Stimulated activated CD4-positive, alpha-beta T cell treated with anti-CD3 and anti-CD28 coated beads, Interleukin-4, amount 100 ng/mL, for 48 hours (primary cell): ENCODE measurements around the gene IFITM2.
A peak's percentile ranks its signal among the peaks of the same experiment; 100 is the strongest.
"Not testable (repeated sequence)": the region's sequence is repeated elsewhere in the genome, so short reads cannot be mapped to it uniquely, and the experiment has no call there.

Experiments used
- DNase-seq, 2 donors: peaks; one replicate each; pipeline ENCODE4 v3.0.0-alpha.2; 2020; ENCODE audit warnings: low read depth in 2 of 2

IFITM2 gene

DNA sequence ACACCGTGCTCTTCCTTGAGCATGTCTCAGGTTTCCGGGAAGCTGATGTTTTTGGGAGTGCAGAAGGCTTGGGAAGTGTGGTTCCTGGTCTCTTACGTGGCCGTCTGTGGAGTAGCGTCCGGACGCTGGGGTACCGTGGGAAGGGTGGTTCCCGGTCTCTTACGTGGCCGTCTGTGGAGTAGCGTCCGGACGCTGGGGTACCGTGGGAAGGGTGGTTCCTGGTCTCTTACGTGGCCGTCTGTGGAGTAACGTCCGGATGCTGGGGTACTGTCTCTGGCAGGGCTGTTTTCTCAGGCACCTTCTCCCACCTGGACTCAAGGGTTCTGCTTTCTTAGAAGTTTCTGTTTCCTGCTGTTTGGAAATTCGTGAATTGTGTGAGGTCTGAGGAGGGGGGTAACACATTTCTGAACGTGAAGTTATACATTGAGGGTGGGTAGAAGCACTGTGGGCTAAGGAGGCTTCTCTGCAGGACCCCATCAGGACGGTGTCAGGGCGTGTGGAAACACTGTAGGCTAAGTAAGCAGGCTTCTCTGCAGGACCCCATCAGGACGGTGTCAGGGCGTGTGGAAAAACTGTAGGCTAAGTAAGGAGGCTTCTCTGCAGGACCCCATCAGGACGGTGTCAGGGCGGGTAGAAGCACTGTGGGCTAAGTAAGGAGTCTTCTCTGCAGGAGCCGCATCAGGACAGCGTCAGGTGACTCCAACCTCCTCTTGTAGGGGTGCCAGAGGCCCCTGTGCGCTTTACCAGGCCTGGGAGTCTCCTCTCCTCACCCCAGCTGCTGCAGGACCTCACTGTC, 18.4 kb downstream of the IFITM2 start:
- DNase-seq = no peak

DNA sequence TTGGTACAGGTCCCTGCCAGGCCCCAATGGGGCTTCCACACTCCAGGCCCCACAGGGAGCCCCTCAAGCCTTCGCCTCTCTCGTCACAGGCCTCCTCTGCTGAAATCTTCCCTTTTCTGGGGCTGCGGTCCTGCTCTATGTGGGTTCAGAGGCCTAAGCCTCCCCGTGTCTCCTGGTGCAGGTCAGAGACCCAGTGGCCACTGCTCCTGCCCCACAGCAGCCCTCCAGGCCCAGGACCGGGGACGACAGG, 18.9 kb downstream of the IFITM2 start:
- DNase-seq = no peak

DNA sequence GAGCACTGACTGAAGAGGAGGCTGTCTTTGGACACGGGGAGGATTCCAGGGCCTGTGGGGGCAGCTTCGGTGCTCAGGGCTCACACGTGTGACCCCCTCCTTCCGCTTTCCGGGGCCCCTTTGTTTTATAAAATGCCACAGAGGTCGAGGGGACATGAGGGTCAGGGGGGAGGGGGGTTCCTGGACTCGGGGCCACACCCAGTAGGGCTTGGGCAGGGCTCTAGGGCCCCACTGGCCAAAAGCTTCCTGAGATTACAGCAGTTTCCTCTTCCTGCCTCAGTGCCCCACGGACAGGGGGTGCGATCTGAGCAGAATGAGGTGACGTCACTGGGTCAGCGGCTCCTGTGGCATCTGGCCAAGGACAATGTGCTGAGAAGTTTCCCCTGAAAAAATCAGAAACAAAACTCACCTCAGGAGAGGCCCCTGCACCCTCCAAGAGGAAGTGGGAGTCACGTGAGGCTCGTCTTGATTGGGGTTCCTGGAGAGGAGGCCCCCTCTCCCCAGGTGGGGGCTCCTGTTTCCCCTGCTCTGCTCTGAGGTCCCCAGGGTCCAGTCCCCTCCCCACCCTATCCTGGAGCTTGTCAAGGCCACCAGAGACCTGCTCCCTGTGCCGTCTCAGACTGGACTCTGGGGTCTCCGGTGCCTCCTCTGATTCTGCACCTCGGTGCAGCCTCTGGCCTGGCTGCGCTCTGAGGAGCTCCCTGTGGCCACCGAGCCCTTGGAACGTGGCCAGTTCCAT, 19.4 kb downstream of the IFITM2 start:
- peak in 1 of 2 donors; percentile 54 for DNase-seq

DNA sequence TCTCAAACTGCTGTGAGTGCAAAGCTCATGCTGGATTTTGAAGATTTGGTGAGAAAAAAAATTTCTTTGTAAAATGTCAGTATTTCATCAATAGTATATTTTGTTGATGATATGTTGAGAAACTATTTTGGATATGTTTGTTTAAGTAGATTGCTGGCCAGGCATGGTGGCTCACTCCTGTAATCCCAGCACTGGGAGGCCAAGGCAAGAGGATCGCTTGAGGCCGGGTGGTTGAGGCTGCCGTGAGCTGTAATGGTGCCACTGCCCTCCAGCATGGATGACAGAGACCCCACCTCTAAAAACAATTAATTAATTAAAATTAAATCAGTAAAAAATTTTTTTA, 19.9 kb downstream of the IFITM2 start:
- DNase-seq = no peak

DNA sequence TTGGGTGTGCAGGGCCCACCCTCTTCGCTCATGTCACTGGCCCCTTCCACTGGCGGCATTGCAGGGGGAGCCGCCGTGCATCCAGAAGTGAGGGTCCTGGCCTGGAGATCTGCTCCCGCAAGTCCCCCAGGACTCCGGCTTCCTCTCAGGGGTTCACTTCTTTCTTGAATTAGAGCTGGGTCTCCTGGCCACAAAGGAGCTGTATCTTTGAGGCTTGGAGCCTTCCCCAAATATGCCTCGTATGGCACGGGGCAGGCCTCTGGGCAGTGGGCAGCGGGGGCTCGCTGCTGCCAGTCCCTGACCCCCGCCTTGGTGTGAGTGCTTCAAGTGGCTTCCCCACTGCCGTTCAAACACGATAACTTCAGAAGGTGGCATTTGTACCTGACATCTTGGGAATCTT, 20.4 kb downstream of the IFITM2 start:
- DNase-seq = no peak

DNA sequence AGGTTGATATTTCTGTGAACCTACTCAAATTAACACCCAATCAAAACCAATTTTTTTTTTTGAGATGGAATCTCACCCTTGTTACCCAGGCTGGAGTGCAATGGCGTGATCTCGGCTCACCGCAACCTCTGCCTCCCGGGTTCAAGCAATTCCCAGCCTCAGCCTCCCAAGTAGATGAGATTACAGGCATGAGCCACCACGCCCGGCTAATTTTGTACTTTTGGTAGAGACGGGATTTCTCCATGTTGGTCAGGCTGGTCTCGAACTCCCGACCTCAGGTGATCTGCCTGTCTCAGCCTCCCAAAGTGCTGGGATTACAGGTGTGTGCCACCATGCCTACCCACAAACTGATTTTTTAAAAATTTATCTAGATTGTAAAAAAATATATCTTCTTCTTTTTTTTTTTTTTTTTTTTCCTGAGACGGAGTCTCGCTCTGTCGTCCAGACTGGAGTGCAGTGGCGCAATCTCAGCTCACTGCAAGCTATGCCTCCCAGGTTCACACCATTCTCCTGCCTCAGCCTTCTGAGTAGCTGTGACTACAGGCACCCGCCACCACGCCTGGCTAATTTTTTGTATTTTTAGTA, 21.0 kb downstream of the IFITM2 start:
- not testable (repeated sequence) for DNase-seq

DNA sequence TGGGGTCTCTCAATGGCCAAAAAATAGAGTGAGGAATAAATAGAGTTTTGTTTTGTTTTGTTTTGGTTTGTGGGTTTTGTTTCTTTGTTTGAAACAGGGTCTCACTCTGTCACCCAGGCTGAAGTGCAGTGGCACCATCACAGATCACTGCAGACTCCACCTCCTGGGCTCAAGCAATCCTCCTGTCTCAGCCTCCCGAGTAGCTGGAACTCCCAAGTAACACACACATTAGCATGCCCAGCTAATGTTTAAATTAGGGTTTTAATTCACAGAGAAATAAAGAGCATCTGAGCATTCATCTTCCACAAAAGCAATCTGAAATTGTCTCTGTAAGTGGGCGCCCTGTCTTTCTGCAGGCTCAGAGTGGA, 22.3 kb downstream of the IFITM2 start:
- DNase-seq = no peak

DNA sequence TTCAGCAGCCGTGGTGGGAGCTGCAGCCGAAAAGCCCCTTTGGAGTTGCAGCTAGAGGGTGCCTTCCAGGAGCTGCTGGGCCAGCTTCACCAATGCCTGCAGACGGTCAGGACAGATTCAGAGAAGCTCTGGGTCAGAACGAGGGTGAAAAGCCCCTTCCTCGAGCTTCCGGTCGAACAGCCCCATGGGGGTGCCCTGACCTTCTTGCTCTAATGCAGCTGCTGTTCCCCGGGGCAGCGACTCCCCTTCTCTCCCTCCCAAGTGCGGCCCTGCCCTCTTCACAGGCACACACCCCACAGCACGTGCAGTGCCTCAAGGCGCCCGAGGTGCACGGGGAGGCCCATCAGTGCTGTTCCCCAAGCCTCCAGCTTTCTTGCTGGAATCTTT, 22.7 kb downstream of the IFITM2 start:
- no peak for DNase-seq

DNA sequence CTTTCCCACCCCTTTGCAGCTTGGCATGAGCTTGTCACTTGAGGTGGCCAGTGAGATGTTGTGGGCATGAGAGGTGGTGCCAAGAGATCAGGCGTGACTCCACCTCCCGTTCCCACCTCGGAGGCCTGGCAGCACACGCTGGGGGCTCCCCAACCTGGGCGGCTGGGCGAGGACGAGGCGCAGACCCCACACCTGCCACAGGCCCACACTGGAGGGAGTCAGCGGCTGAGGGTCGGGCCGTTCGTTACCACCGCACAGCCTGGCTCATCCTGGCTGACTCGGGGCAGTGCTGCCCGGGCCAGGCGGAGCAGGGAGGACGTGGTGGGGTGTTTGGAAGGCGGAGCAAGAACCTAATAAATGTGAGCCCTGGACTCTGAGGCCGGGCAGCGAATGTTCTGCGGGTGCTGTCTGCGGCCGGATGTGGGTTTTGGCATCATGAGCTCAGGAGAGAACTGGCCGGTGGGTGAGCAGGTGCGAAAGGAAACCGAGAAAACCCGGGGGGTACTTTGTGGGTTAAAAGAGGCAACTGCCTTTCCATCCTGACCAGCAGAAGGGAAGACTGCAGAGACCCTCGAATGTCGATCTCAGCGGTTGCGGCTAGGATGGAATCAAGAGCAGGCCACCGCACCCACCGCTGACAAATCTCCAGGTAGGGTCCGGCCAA, 23.2 kb downstream of the IFITM2 start:
- no peak for DNase-seq

DNA sequence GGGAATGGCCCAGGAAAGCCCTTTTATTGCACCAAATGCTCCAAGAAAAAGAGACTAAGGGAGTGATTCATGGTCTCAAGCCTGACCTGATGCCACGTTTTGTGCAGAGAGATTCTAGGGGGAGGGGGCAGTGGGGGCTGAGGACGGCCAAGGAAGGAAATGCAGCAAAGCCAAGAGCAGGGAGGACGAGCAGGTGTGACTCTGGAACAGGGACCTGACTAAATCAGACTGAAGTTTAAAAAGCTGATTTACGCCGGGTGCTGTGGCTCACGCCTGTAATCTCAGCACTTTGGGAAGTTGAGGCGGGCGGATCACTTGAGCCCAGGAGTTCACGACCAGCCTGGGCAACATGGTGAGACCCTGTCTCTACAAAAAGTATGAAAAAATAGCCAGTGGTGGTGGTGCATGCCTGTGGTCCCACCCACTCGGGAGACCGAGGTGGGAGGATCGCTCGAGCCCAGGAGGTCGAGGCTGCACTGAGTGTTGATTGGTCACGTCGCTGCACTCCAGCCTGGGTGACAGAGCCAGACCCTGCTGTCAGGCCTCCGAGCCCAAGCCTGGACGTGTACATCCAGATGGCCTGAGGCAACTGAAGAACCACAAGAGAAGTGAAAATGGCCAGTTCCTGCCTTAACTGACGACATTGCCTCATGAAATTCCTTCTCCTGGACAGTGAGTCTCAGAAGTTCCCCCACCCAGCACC, 23.9 kb downstream of the IFITM2 start:
- DNase-seq = no peak

DNA sequence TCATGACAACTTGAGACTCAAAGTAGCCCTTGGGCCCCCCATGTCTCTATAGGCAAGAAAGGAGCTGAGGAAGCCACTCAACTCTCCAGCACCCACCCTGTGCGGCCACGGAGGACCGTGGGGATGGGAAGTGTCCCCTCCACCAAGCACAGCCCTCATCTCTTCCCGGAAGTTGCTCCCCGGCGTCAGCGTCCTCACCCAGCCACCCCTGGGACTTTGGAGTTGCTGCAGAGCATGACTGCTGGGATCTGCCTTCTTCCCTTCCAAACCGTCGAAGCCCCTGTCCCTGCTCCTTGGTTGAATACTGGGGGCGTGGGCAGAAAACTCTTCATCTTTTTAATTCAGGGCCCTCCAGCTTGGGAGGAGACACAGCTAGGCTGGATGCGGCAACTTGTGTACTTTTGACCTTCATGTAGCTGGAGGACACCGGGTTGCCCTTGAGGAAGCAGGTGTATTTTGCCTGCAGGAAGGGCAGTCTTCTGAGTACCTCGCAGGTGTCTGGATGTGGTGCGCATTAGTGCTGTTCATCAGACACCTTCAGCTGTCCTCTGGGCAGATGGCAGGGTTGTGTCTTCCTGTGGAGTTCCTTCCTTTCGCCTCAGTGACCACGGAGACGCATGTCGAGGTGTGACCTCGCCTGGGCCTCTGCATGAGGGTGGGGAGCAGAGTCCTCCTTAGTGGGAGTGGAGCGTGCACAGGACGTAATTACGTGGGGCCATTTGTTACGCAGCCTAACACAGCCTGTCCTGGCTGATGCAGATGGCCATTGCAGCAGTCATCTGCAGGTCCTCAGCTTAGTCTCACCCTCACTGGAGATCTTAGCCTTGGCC, 25.2 kb downstream of the IFITM2 start:
- no peak for DNase-seq

DNA sequence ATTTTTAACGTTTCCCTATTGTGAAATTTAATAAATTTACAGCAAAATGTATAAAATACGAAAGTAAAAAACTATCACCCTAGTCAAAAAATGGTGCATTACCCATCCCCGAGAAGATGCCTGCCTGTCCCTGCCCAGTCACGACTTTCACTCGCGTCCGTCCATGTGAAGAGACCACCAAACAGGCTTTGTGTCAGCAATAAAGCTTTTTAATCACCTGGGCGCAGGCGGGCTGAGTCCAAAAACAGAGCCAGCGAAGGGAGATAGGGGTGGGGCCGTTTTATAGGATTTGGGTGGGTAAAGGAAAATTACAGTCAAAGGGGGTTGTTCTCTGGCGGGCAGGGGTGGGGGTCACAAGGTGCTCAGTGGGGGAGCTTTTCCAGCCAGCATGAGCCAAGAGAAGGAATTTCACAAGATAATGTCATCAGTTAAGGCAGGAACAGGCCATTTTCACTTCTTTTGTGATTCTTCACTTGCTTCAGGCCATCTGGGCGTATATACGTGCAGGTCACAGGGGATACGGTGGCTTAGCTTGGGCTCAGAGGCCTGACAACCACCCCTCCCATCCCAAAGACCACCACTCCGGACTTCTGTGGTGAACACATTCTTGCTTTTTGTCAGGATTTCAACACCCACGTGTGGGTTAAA, 26.1 kb downstream of the IFITM2 start:
- not testable (repeated sequence) for DNase-seq

DNA sequence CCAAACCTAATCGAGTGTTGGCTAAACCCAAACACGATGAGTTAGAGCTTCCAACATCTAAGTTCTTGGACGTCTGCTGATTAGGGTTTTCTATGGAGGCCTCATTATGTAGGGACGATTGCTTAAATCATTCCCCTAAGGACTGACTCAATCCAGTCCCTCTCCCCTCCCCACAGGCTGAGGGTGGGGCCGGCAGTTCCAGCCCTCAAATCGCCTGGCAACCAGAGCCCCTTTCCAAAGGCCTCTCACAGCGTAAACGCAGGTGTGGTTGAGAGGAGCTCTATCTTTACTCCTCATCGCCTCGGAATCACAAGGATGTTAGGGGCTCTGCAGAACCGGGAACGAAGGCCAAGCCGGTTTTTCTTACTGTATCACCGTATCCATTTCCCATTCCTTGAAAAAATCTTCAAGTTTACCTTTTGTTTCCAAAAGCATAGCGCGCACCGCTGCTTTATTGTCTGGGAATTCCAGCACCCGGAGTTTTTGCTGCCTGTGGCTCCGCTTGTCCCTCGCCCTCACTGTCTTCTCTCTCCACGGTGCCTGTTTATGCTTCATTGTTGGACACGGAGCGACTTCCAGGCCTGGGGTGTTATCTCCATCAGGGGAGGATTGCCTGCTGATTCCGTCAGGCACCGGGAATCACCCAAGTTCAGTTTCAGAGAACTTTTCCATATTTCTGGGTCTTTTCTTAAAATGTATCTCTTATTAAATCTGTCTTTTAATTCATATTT, 26.8 kb downstream of the IFITM2 start:
- no peak for DNase-seq

DNA sequence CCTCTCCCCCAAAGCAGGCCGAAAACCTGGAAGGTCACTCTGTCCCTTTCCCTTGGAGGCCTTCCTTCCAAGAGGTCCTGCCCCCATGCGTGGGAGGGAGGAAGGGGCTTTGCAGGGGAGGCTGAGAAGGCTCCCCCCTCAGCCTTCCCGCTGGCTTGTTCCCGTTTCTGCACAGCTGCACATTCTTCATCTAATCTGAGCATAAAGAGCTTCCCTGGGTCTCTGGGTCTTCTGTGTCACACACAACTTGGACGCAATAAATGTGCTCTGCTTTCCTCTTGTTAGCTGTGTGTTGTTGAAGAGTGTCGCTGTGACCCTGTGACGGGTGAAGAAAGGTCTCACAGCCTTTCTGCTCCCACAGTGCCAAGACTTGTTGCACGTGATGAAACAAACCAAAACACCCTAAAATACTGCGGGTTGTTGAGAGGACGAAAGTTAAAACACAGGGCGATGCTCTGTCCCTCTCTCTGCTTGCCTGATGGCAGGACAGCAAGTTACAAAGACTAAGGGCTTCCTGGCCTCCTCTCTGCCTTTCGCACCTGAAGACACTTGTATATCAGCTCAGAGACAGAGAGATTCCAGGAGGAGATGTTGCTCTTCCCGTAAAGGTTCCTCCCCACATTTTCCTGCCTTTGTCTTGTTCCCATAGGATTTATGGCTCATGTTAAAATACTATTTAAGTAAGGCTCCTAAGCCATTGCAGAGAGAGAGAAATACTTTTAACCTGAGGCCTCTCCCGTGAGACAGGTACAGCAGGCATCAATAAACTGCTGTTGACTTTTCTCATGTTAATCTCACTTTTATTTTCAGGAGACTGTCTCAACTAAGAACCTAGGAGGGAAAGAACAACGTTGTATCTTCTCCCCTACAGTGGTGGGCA, 28.4 kb downstream of the IFITM2 start:
- DNase-seq = no peak

DNA sequence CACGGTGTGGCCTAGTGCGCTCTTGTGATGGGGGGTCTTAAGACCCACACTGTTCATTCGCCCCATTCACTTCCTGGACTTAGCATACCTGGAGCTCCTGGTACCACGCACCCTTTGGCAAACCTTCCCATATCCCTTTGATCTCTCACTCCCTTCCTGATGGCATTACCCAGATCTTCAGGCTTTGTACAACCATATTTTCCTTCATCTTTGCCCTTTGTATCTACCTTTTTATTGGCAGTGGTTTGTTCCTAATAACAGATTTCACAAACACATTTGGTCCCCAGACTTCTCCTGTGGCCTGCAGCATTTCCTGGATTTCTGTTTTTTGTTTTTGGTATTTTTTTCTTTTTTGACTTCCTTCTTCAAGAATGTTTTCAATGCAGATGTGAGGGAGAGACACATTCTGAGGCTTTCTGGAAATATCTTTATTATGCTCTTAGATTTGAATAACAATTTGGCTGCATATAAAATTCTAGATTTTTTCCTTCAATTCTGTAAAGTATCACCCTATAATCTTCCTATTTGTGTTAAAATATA, 29.1 kb downstream of the IFITM2 start:
- no peak for DNase-seq

DNA sequence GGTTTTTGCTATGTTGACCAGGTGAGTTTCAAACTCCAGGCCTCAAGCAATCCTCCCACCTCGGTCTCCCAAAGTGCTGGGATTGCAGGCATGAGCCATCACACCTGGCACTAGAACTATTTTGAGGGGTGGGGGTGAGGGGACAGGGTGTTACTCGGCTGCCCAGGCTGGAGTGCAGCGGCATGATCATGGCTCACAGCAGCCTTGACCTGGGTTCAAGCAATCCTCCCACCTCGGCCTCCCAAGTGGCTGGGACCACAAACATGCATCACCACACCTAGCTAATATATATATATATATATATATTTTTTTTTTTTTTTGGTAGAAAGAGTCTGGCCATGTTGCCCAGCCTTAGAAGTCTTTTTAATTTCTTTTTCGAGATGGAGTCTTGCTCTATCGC, 30.1 kb downstream of the IFITM2 start:
- DNase-seq = no peak

DNA sequence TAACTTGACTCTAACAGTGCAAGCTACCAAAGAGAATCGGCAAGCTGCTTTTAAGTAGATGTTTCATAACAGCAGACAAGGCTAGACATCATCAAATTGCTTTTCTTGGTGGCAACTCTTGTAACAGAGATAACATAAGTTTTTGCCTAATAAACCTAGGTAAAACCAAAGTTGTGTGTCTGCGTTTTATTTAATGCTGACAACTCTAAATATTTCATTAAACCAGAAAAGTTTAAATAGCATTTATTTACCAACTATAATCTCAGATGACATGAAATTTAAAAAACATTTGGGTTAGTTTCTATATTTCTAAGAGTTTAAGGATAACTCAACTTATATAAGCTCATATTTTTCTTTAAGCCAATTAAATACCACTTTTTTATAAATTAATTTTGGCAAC, 32.3 kb downstream of the IFITM2 start:
- no peak for DNase-seq

DNA sequence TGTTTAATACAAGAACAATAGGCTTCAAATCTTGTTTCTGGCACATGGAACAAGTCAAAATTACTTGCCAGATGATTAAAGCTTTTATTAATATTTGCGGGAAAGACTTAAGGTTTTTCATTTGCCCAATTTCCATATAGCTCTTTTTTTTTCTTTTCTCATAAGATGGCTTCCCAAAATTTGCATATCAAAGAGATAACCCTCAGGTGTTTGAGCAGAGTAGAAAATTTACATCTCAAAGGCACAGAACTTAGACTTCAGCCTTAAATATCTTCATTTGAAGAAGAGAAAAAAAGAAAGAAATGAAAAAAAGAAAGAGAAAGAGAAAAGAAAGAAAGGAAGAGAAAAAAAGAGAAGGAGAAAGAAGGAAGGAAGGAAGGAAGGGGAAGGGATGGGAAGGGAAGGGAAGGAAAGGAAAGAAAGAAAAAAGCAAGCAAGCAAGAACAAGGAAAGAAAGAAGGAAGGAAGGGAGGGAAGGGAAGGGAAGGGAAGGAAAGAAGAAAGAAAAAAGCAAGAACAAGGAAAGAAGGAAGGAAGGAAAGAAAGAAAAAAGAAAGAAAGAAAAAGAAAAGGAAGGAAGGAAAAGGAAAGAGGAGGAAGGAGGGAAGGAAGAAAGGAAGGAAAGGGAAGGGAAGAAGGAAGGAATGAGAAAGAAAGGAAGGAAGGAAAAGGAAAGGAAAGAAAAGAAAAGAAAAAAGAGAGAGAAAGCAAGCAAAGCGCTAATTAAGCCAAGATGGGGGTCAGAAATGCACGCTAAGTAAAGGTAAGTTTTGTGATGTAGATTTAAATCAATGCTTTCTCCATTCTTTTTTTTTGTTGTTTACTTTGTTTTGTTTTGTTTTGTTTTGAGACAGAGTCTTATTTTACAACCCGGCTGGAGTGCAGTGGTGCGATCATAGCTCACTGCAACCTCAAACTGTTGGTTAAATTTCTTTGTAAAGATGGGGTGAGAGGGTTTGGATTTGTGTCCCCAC, 33.2 kb downstream of the IFITM2 start:
- no peak for DNase-seq
